Liver (tissue), 9 donors: ENCODE data around the gene SIM2. TPM values are rescaled to one million over a fixed set of nuclear protein-coding genes. Genes with fewer than 3 reads are reported as not detected.

Experiments used
- DNase-seq: peaks from one replicate; pipeline ENCODE4 v3.0.0-alpha.2; 2017; ENCODE audit warnings: low spot score
- H3K27ac ChIP-seq, 2 donors: one replicate each; pipeline ENCODE4 v1.7.0; 2013; ENCODE audit warnings: inconsistent platforms in 2 of 2, low read length in 2 of 2, control low read depth in 1 of 2, low read depth in 1 of 2, mild to moderate bottlenecking in 1 of 2
- H3K27me3 ChIP-seq, 4 donors: one replicate each; pipeline versions ENCODE4 v1.6.1 to v1.7.0; 2013; ENCODE audit warnings: low read length in 3 of 4, inconsistent platforms in 1 of 4, mild to moderate bottlenecking in 1 of 4, moderate library complexity in 1 of 4; ENCODE audit not compliant: control insufficient read depth in 4 of 4, insufficient read depth in 4 of 4
- H3K36me3 ChIP-seq, 4 donors: one replicate each; pipeline versions ENCODE4 v1.6.1 to v1.7.0; 2013; ENCODE audit warnings: low read length in 3 of 4, mild to moderate bottlenecking in 3 of 4, low read depth in 1 of 4, moderate library complexity in 1 of 4; ENCODE audit not compliant: control insufficient read depth in 4 of 4, insufficient read depth in 3 of 4
- H3K4me1 ChIP-seq, 4 donors: one replicate each; pipeline versions ENCODE4 v1.6.1 to v1.7.0; 2013; ENCODE audit warnings: low read length in 3 of 4, mild to moderate bottlenecking in 3 of 4, moderate library complexity in 1 of 4; ENCODE audit not compliant: control insufficient read depth in 4 of 4, insufficient read depth in 4 of 4
- H3K4me3 ChIP-seq, 3 donors: one replicate each; pipeline versions ENCODE4 v1.6.1 to v1.7.0; 2013; ENCODE audit warnings: low read length in 3 of 3, control low read depth in 1 of 3, low read depth in 1 of 3, mild to moderate bottlenecking in 1 of 3
- H3K9ac ChIP-seq, 2 donors: one replicate each; pipeline ENCODE4 v1.7.0; 2013; ENCODE audit warnings: low read length in 2 of 2, mild to moderate bottlenecking in 2 of 2, moderate library complexity in 2 of 2, control low read depth in 1 of 2, low read depth in 1 of 2
- H3K9me3 ChIP-seq, 4 donors: one replicate each; pipeline versions ENCODE4 v1.6.1 to v1.7.0; 2013; ENCODE audit warnings: low read length in 3 of 4; ENCODE audit not compliant: control insufficient read depth in 4 of 4
- EGR1 ChIP-seq, 2 donors: IDR thresholded peaks; 2 replicates each; pipeline ENCODE4 v1.6.1; 2016 to 2018; ENCODE audit warnings: antibody characterized with exemption in 2 of 2, low read depth in 2 of 2
- FOXA1 ChIP-seq: IDR thresholded peaks from 2 replicates; pipeline ENCODE4 v1.6.1; 2016; ENCODE audit warnings: antibody characterized with exemption
- FOXA2 ChIP-seq: IDR thresholded peaks from 2 replicates; pipeline ENCODE4 v1.6.1; 2016; ENCODE audit warnings: antibody characterized with exemption
- GABPA ChIP-seq, 2 donors: IDR thresholded peaks in 1 of 2; conservative IDR thresholded peaks in 1 of 2; 2 replicates each; pipeline ENCODE4 v1.6.1; 2016; ENCODE audit warnings: antibody characterized with exemption in 2 of 2, mild to moderate bottlenecking in 1 of 2, moderate library complexity in 1 of 2
- HNF4G ChIP-seq: IDR thresholded peaks from 2 replicates; pipeline ENCODE4 v1.6.1; 2016; ENCODE audit warnings: antibody characterized with exemption
- MAX ChIP-seq: IDR thresholded peaks from 2 replicates; pipeline ENCODE4 v1.6.1; 2016; ENCODE audit warnings: antibody characterized with exemption
- NR2F2 ChIP-seq: IDR thresholded peaks from 2 replicates; pipeline ENCODE4 v1.6.1; 2016; ENCODE audit warnings: antibody characterized with exemption
- RAD21 ChIP-seq, 2 donors: IDR thresholded peaks; 2 replicates each; pipeline ENCODE4 v1.6.1; 2016; ENCODE audit warnings: antibody characterized with exemption in 2 of 2, mild to moderate bottlenecking in 2 of 2
- REST ChIP-seq: IDR thresholded peaks from 2 replicates; pipeline ENCODE4 v1.6.1; 2016; ENCODE audit warnings: antibody characterized with exemption, mild to moderate bottlenecking
- SP1 ChIP-seq: IDR thresholded peaks from 2 replicates; pipeline ENCODE4 v1.6.1; 2018; ENCODE audit warnings: antibody characterized with exemption, mild to moderate bottlenecking
- ZBTB33 ChIP-seq: IDR thresholded peaks from 2 replicates; pipeline ENCODE4 v1.6.1; 2016; ENCODE audit warnings: antibody characterized with exemption
- WGBS: extraction: QIAGEN DNeasy Blood & Tissue Kit; methylation state at CpG from one replicate; pipeline ENCODE4 v1.1.7; 2013; 5-methylcytosine and 5-hydroxymethylcytosine counted together
- polyA plus RNA-seq, 2 donors: library from polyadenylated mRNA; stranded (reverse) in 1 of 2; unstranded in 1 of 2; fragments of 200-250 nt in 1 of 2; fragments of >200 nt in 1 of 2; fragmentation: Nextera tagmentation in 1 of 2; extraction: Ambion mirVana in 1 of 2; gene quantifications; one replicate each; pipeline versions ENCODE4 v1.2.1 to v1.2.3, GENCODE V29; 2013 to 2015
- total RNA-seq, 2 donors: library from RNA; depleted of rRNA; stranded (reverse); fragments of >200 nt; gene quantifications; one replicate each; pipeline ENCODE4 v1.2.3, GENCODE V29; 2014
- donor health status: healthy.
- donor health status: healthy.
- donor health status: healthy.
- donor health status: healthy.
- donor health status: healthy.

The SIM2 gene
- total and polyA plus RNA-seq, 4 donors, result 0.19 TPM; not detected in 3

GRCh38 chr21:36709030-36709867 is 10.3 kb downstream of the SIM2 start:
- Histone ChIP-seq H3K9me3 (no peaks in the 10 kb centered on the region), H3K4me1 (peaks cover 10 to 21% (median 12%) of the 10 kb centered on the region in 4 donors), H3K9ac (no peak overlapping the region), H3K4me3 (peak overlapping the region in 1 of 3 donors; percentile 33), H3K36me3 (no peaks in the 10 kb centered on the region), H3K27ac (no peak overlapping the region), H3K27me3 (peaks cover 13 to 38% (median 26%) of the 10 kb centered on the region in 4 donors)
- no peak for TF ChIP-seq ZBTB33
- TF ChIP-seq FOXA1, result no peak
- no peak for TF ChIP-seq FOXA2
- 6% methylated on average over 55 of the region's 55 CpGs for WGBS
- no peak for DNase-seq

GRCh38 chr21:36709868-36710728 is 11.2 kb downstream of the SIM2 start:
- TF ChIP-seq MAX, result no peak
- no peak for TF ChIP-seq NR2F2
- no peak for TF ChIP-seq EGR1 (IDR thresholded peaks at IDR 0.05; ENCODE audit: low read depth in 2 of 2)
- no peak for TF ChIP-seq RAD21 (IDR thresholded peaks at IDR 0.05)
- TF ChIP-seq REST, result no peak
- TF ChIP-seq GABPA (IDR thresholded peaks at IDR 0.05 in 1 of 2, conservative IDR thresholded peaks at IDR 0.05 in 1 of 2), result no peak
- no peak for TF ChIP-seq HNF4G
- no peak for TF ChIP-seq SP1
- H3K9ac ChIP-seq, result no peak overlapping the region
- H3K4me1 ChIP-seq, result peaks cover 6 to 21% (median 9%) of the 10 kb centered on the region in 4 donors
- H3K9me3 ChIP-seq, result no peaks in the 10 kb centered on the region
- H3K27ac ChIP-seq, result no peak overlapping the region
- peaks cover 13 to 44% (median 26%) of the 10 kb centered on the region in 4 donors for H3K27me3 ChIP-seq
- no peak overlapping the region for H3K4me3 ChIP-seq
- H3K36me3 ChIP-seq, result no peaks in the 10 kb centered on the region
- no peak for DNase-seq
- 10% methylated on average over 38 of the region's 38 CpGs for WGBS
